ENCODE results near the gene SERPINE1. TPM values are rescaled to one million over a fixed set of nuclear protein-coding genes. Genes with fewer than 3 reads are reported as not detected.

The SERPINE1 gene
- total and polyA plus RNA-seq, 2 donors (not counting 1 experiment from before 2014, with no cell fraction given) = 167 to 1,153 TPM

GRCh38 chr7:101165958-101166647 lies 39.2 kb downstream of the SERPINE1 start:
- Histone ChIP-seq H3K36me3 (ENCODE audit: control insufficient read depth, insufficient read depth, low read length) (no peaks in the 10 kb centered on the region), H3K4me3 (replicated peaks in 1 of 4; ENCODE audit: control extremely low read depth in 1 of 4, insufficient read depth in 1 of 4, low read depth in 3 of 4, low read length in 4 of 4) (peak overlapping the region; percentile 16 to 51 (median 30)), H3K27ac (ENCODE audit: insufficient read depth, low read length) (no peak overlapping the region), H3K9me3 (ENCODE audit: control insufficient read depth, insufficient read depth, low read depth, low read length) (no peaks in the 10 kb centered on the region), H3K4me2 (ENCODE audit: extremely low read depth, insufficient read depth, low read length) (peak overlapping the region; percentile 71), H2AFZ (ENCODE audit: low read length) (no peak overlapping the region), H3K4me1 (ENCODE audit: control insufficient read depth, extremely low read depth, insufficient read depth, low read length) (peaks cover 20% of the 10 kb centered on the region), H4K20me1 (ENCODE audit: control insufficient read depth, extremely low read depth, insufficient read depth, low read length) (peaks cover 2% of the 10 kb centered on the region), H3K9ac (ENCODE audit: insufficient read depth, low read length) (peak overlapping the region; percentile 16), H3K79me2 (ENCODE audit: control insufficient read depth, insufficient read depth, low read length) (no peaks in the 10 kb centered on the region), H3K27me3 (ENCODE audit: control insufficient read depth, insufficient read depth, low read length) (peaks cover 40% of the 10 kb centered on the region)
- TF ChIP-seq EZH2 (IDR thresholded peaks at IDR 0.05; ENCODE audit: low read length, missing control alignments) (peak; percentile 78), CTCF (conservative IDR thresholded peaks at IDR 0.05 in 1 of 2, IDR thresholded peaks at IDR 0.05 in 1 of 2; ENCODE audit: low read depth in 1 of 2, low read length in 2 of 2) (no peak)
- DNase-seq (ENCODE audit: low read depth in 2 of 2) = no peak

GRCh38 chr7:101166648-101166908 lies 39.7 kb downstream of the SERPINE1 start:
- no peak overlapping the region for H3K27ac ChIP-seq (ENCODE audit: insufficient read depth, low read length)
- H3K9me3 ChIP-seq (ENCODE audit: control insufficient read depth, insufficient read depth, low read depth, low read length) = no peaks in the 10 kb centered on the region
- H3K27me3 ChIP-seq (ENCODE audit: control insufficient read depth, insufficient read depth, low read length) = peaks cover 45% of the 10 kb centered on the region
- H2AFZ ChIP-seq (ENCODE audit: low read length) = no peak overlapping the region
- H3K4me1 ChIP-seq (ENCODE audit: control insufficient read depth, extremely low read depth, insufficient read depth, low read length) = peaks cover 20% of the 10 kb centered on the region
- H3K9ac ChIP-seq (ENCODE audit: insufficient read depth, low read length) = no peak overlapping the region
- H3K36me3 ChIP-seq (ENCODE audit: control insufficient read depth, insufficient read depth, low read length) = no peaks in the 10 kb centered on the region
- H3K4me3 ChIP-seq (replicated peaks in 1 of 4; ENCODE audit: control extremely low read depth in 1 of 4, insufficient read depth in 1 of 4, low read depth in 3 of 4, low read length in 4 of 4) = no peak overlapping the region
- no peak overlapping the region for H3K4me2 ChIP-seq (ENCODE audit: extremely low read depth, insufficient read depth, low read length)
- no peak for DNase-seq (ENCODE audit: low read depth in 2 of 2)
- H4K20me1 ChIP-seq (ENCODE audit: control insufficient read depth, extremely low read depth, insufficient read depth, low read length) = peaks cover 2% of the 10 kb centered on the region
- no peaks in the 10 kb centered on the region for H3K79me2 ChIP-seq (ENCODE audit: control insufficient read depth, insufficient read depth, low read length)
- no peak for TF ChIP-seq EZH2 (IDR thresholded peaks at IDR 0.05; ENCODE audit: low read length, missing control alignments)
- no peak for TF ChIP-seq CTCF (conservative IDR thresholded peaks at IDR 0.05 in 1 of 2, IDR thresholded peaks at IDR 0.05 in 1 of 2; ENCODE audit: low read depth in 1 of 2, low read length in 2 of 2)

GRCh38 chr7:101166909-101167644 lies 40.2 kb downstream of the SERPINE1 start:
- H3K79me2 ChIP-seq (ENCODE audit: control insufficient read depth, insufficient read depth, low read length) = no peaks in the 10 kb centered on the region
- no peaks in the 10 kb centered on the region for H3K9me3 ChIP-seq (ENCODE audit: control insufficient read depth, insufficient read depth, low read depth, low read length)
- peak in 1 of 2 donors; percentile 52 for DNase-seq (ENCODE audit: low read depth in 2 of 2)
- H2AFZ ChIP-seq (ENCODE audit: low read length) = no peak overlapping the region
- no peak overlapping the region for H3K4me3 ChIP-seq (replicated peaks in 1 of 4; ENCODE audit: control extremely low read depth in 1 of 4, insufficient read depth in 1 of 4, low read depth in 3 of 4, low read length in 4 of 4)
- no peaks in the 10 kb centered on the region for H3K36me3 ChIP-seq (ENCODE audit: control insufficient read depth, insufficient read depth, low read length)
- peaks cover 2% of the 10 kb centered on the region for H4K20me1 ChIP-seq (ENCODE audit: control insufficient read depth, extremely low read depth, insufficient read depth, low read length)
- TF ChIP-seq CTCF (conservative IDR thresholded peaks at IDR 0.05 in 1 of 2, IDR thresholded peaks at IDR 0.05 in 1 of 2; ENCODE audit: low read depth in 1 of 2, low read length in 2 of 2) = no peak
- TF ChIP-seq EZH2 (IDR thresholded peaks at IDR 0.05; ENCODE audit: low read length, missing control alignments) = no peak
- H3K27ac ChIP-seq (ENCODE audit: insufficient read depth, low read length) = no peak overlapping the region
- peaks cover 20% of the 10 kb centered on the region for H3K4me1 ChIP-seq (ENCODE audit: control insufficient read depth, extremely low read depth, insufficient read depth, low read length)
- peak overlapping the region; percentile 35 for H3K4me2 ChIP-seq (ENCODE audit: extremely low read depth, insufficient read depth, low read length)
- no peak overlapping the region for H3K9ac ChIP-seq (ENCODE audit: insufficient read depth, low read length)
- H3K27me3 ChIP-seq (ENCODE audit: control insufficient read depth, insufficient read depth, low read length) = peaks cover 50% of the 10 kb centered on the region
